ENCODE measurements around the gene ATP8B3. TPM values are rescaled to one million over a fixed set of nuclear protein-coding genes. Genes with fewer than 3 reads are reported as not detected.

Gene ATP8B3
- total RNA-seq = 25.6 and 28.5 TPM in 2 replicates

- intact Hi-C loops (cut with micrococcal nuclease) = loop anchor here (1.0 to 5.0 kb wide), 4 partner anchors 36 to 220 kb away; partner anchors contain the start of genes MBD3, REXO1, TCF3 and UQCR11
These were observed at the start of gene ATP8B3 for GRCh38 chr19:1811942-1812425. Gene ATP8B3, minus strand, starts transcription at chr19:1812276. Its CDS starts 540 bp downstream, at chr19:1811736.

DNA sequence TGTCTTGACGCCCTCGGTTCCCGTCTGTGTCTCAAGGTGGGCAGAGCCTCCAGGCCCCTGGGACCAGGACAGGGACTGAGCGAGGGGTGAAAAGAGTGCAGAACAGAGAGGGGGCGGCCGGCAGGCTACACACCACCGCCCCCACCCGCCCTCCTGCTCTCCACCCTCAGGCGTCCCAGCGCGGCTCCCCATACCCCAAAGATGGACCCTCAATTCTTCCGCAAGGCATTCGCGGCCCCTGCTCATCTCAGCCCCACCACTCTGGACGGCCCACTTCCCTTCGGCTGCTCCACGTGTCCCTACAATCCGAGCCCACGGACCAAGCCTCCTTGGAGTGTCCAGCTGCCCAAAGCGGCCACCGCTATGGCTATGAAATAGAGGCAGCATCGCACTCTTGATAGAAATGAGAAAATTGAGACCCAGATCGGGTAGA, 49.5 kb upstream of the ATP8B3 start:
- intact Hi-C loops (cut with micrococcal nuclease) = no loop called here

- intact Hi-C loops (cut with micrococcal nuclease) = no loop called here
These were observed 48.9 kb upstream of the ATP8B3 start for GRCh38 chr19:1860821-1861598.

DNA sequence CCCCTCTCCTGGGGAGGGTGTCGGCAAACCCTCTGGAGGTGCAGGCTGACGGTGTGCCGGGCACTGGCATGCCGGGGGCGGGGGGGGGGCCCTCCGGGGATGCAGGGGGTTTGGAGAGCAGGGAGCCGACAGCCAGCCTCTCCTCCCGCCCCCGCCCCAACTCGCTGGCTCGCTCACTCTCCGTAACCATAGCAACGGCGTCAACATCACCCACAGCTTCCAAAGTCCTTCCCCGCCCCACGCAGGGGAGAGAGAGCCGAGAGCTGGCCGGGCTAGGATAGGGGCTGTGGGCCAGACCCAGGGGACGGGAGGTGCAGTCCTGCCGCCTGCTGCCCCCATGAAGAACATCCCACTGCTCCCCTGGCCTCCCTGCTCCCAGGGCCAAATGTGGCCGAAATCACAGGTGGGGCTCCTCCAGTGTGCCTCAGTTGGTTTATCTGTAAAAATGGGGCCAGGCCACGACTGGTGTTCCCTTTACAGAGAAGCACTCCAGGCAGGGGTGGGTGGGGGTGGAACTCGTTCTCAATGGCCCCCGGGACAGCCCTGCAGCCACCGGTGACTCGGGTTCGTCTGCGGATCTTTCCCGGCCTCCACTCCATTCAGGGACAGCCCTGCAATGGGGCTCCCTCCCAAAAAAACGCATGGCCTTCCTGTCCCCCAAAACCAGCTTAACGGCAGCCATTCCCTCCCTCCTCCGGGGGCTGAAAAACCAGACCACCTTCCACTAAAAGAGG, 48.1 kb upstream of the ATP8B3 start:
- intact Hi-C loops (cut with micrococcal nuclease) = no loop called here

DNA sequence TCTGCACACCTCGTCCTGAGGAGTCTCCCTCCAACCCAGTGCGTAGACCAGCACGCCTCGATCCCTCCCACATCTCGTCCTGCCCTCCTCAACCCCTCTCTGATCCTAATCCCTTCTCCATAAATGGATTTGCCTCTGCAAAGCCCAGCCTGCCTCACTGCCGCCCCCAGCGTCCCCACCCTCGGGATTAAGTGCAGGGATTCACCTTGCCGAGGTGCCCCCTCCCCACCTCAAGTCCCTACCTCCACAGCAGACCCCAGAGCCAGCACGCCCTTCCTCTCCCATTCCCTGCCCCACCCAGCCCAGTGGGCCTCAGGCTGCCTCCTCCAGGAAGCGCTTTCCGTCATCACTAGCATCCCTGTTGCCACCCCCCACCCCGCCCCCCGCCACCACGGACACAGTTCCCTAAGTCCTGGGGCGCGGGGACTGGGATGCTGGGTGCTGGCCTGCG, 47.3 kb upstream of the ATP8B3 start:
- intact Hi-C loops (cut with micrococcal nuclease) = loop anchor here (5.0 kb wide), 1 partner anchor 452 kb away; the partner anchor contains the start of gene DAZAP1

GRCh38 chr19:1858412-1859081, 46.5 kb upstream of the ATP8B3 start:
- intact Hi-C loops (cut with micrococcal nuclease) = loop anchor here (5.0 kb wide), 1 partner anchor 451 kb away; the partner anchor contains the start of gene DAZAP1

GRCh38 chr19:1857648-1858326, 45.7 kb upstream of the ATP8B3 start:
- intact Hi-C loops (cut with micrococcal nuclease) = loop anchor here (5.0 kb wide), 1 partner anchor 450 kb away; the partner anchor contains the start of gene DAZAP1

GRCh38 chr19:1856698-1857603, 44.9 kb upstream of the ATP8B3 start:
- intact Hi-C loops (cut with micrococcal nuclease) = loop anchor here (1.0 to 5.0 kb wide), 2 partner anchors 7 to 450 kb away; partner anchors contain the start of gene DAZAP1

GRCh38 chr19:1856345-1856697, 44.2 kb upstream of the ATP8B3 start:
- intact Hi-C loops (cut with micrococcal nuclease) = loop anchor here (1.0 to 5.0 kb wide), 2 partner anchors 8 to 449 kb away; partner anchors contain the start of gene DAZAP1

DNA sequence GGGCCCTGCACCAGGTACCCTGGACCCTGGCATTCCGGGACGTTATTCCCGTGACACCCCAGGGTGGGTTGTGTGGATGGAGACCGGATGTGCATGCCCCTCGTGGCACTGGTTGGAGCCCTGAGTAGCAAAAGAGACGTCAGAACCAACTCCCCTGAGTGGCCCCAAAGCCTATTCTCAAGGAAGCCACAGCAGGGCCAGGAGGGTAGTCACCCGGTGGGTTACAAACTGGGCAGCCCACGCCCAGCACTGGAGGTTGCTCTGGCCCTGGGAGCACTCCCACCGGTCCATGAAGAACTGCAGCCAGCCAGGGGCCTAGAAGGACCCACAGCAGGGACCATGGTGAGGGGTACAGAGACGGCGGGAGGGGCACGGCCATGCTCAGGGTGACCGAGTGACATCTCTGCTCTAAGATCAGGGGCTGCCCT, 43.8 kb upstream of the ATP8B3 start:
- intact Hi-C loops (cut with micrococcal nuclease) = loop anchor here (1.0 to 5.0 kb wide), 2 partner anchors 8 to 449 kb away; partner anchors contain the start of gene DAZAP1

DNA sequence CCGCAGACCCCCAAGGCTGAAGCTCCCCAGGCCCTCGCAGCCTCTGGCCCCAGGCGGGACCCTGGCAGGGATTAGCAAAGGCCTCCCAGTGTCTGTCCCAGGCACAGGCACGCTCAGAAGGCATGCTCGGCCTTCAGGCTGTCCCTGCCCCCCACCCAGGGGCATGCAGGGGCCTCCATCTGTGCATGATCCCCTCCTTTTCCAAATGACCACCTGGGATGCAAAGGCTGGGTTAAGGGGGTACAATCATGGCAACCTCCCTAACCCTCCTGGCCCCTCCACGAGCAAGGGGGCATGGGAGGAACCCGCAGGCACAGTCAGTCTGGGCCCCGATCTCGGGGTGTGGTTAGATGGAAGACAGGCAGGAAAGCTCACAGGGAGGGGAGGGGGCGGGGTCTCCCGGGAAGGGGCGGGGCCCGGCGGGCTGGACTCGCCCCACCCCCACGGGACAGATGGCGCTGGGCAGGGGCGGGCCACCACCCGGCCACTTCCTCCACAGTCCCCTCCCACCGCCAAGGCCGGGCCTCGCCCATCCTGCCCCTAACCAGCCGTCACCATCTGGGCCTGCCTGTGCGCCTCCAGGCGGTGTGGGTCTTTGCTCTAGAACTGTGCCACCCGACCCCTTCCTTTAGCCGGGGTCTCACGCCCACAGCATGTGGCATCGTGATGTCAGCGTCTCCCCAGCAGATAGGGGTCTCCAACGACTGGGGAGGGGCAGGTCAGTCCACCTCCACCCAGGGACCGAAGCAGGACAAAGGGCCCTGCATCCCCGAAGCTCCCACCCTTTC, 43.2 kb upstream of the ATP8B3 start:
- intact Hi-C loops (cut with micrococcal nuclease) = loop anchor here (5.0 kb wide), 1 partner anchor 448 kb away; the partner anchor contains the start of gene DAZAP1

GRCh38 chr19:1854542-1855039, 42.5 kb upstream of the ATP8B3 start:
- intact Hi-C loops (cut with micrococcal nuclease) = loop anchor here (5.0 kb wide), 1 partner anchor 447 kb away; the partner anchor contains the start of gene DAZAP1

- intact Hi-C loops (cut with micrococcal nuclease) = no loop called here
These were observed 42.0 kb upstream of the ATP8B3 start for GRCh38 chr19:1854039-1854541.

GRCh38 chr19:1853295-1854038, 41.4 kb upstream of the ATP8B3 start:
- intact Hi-C loops (cut with micrococcal nuclease) = no loop called here

- intact Hi-C loops (cut with micrococcal nuclease) = no loop called here
These were observed 40.6 kb upstream of the ATP8B3 start for GRCh38 chr19:1852581-1853128.

GRCh38 chr19:1851654-1852580, 39.8 kb upstream of the ATP8B3 start:
- intact Hi-C loops (cut with micrococcal nuclease) = no loop called here

All from T-helper 2 cell treated with Interferon-gamma antibody and Interleukin-4, amounts not matched to agents 100 ng/mL and 5 ng/mL, for 36 hours (primary cell).